Measurements from ENCODE around the gene RASSF10. TPM values are rescaled to one million over a fixed set of nuclear protein-coding genes. Genes with fewer than 3 reads are reported as not detected.

Gene RASSF10
- total RNA-seq, 1 experiment from 2014 or later = 2.4 TPM

DNA sequence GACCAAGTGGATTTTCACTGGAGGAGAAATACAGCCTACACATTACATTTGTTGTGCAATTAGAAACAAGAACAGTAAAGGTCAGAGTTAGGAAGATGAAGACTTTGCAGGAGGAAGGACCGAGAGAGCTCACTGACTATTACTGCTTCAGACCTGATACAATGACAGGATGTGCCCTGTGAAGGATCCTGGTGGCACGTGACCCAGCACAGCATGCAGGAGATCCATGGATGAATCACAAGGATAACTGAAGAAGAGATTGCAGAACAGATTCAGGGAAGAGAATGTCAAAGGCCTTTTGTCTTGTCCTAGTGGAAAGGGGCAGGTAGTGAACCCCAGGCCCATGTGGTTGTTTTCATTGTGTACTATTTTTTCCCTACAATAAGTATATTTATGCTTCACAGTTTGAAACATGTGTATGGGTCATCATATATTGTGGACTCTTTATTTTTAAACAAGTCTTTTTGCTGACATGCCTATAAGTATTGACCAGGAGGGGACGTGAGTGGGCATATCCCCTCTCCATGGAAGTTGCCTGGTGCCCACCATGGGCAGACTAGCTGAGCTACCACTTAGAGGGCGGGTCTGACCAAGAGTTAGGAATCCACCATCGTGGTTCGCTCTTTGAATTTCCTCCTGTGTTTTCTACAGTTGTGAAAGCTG lies 44.3 kb downstream of the RASSF10 start:
- H2BK12ac ChIP-seq (ENCODE audit: insufficient read length, low read depth, low read length) = no peak overlapping the region
- H3K56ac ChIP-seq (ENCODE audit: insufficient read length, low read depth, low read length) = no peak overlapping the region
- H3K27ac ChIP-seq (ENCODE audit: insufficient read length, low read depth, low read length) = no peak overlapping the region
- H4K8ac ChIP-seq (replicated peaks; ENCODE audit: insufficient read length, low read depth, low read length) = no peak overlapping the region
- H3K27ac Mint-ChIP-seq = no peak overlapping the region
- no peaks in the 10 kb centered on the region for H4K20me1 ChIP-seq (ENCODE audit: control insufficient read depth, insufficient read depth, insufficient read length)
- no peaks in the 10 kb centered on the region for H3K27me3 Mint-ChIP-seq (ENCODE audit: low read depth)
- H3K18ac ChIP-seq (ENCODE audit: insufficient read length, low read depth, low read length) = no peak overlapping the region
- no peak overlapping the region for H3K4ac ChIP-seq (ENCODE audit: low read depth, low read length)
- no peak overlapping the region for H2BK5ac ChIP-seq (ENCODE audit: insufficient read length, low read length)
- H3K36me3 Mint-ChIP-seq (ENCODE audit: insufficient read depth in 1 of 3, low read depth in 3 of 3) = peaks cover 0 to 8% (median 0%) of the 10 kb centered on the region in 3 experiments; a peak in 2 of 7 replicates
- no peaks in the 10 kb centered on the region for H3K23me2 ChIP-seq (ENCODE audit: insufficient read length, low read depth, low read length, poor library complexity, severe bottlenecking)
- H3T11ph ChIP-seq (ENCODE audit: low read length) = no peak overlapping the region
- H3K79me2 ChIP-seq (ENCODE audit: insufficient read depth, low read length) = no peaks in the 10 kb centered on the region
- no peak overlapping the region for H3K4me3 Mint-ChIP-seq
- no peak overlapping the region for H3K14ac ChIP-seq (ENCODE audit: insufficient read depth, low read length)
- H3K79me1 ChIP-seq (ENCODE audit: insufficient read depth, low read depth, low read length, poor library complexity, severe bottlenecking) = no peaks in the 10 kb centered on the region
- WGBS (ENCODE audit: extremely low coverage, insufficient read length, low lambda C conversion rate) = no CpG with 5 or more reads among the region's 6 CpGs
- no peak overlapping the region for H2BK15ac ChIP-seq (ENCODE audit: low read depth, low read length)
- no peak overlapping the region for H3K4me2 ChIP-seq (ENCODE audit: insufficient read depth, insufficient read length, low read length)
- H2BK120ac ChIP-seq (ENCODE audit: low read depth, low read length, poor library complexity, severe bottlenecking) = no peak overlapping the region
- H4K91ac ChIP-seq (ENCODE audit: insufficient read length, low read depth, low read length) = no peak overlapping the region
- H2BK20ac ChIP-seq (ENCODE audit: low read depth, low read length, poor library complexity, severe bottlenecking) = no peak overlapping the region
- H3K23ac ChIP-seq (ENCODE audit: insufficient read length, low read depth, low read length) = no peak overlapping the region
- no peak overlapping the region for H3K9ac ChIP-seq (ENCODE audit: extremely low read depth, insufficient read length, low read length)
- H2AK5ac ChIP-seq (ENCODE audit: insufficient read length, low read length) = no peak overlapping the region
- TF ChIP-seq, protein P1, sequence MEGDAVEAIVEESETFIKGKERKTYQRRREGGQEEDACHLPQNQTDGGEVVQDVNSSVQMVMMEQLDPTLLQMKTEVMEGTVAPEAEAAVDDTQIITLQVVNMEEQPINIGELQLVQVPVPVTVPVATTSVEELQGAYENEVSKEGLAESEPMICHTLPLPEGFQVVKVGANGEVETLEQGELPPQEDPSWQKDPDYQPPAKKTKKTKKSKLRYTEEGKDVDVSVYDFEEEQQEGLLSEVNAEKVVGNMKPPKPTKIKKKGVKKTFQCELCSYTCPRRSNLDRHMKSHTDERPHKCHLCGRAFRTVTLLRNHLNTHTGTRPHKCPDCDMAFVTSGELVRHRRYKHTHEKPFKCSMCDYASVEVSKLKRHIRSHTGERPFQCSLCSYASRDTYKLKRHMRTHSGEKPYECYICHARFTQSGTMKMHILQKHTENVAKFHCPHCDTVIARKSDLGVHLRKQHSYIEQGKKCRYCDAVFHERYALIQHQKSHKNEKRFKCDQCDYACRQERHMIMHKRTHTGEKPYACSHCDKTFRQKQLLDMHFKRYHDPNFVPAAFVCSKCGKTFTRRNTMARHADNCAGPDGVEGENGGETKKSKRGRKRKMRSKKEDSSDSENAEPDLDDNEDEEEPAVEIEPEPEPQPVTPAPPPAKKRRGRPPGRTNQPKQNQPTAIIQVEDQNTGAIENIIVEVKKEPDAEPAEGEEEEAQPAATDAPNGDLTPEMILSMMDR (conservative IDR thresholded peaks at IDR 0.05) = no peak
- no peaks in the 10 kb centered on the region for H3K9me3 ChIP-seq (ENCODE audit: control insufficient read depth, low read depth, low read length)
- peaks cover 8 to 13% of the 10 kb centered on the region in 2 experiments for H3K4me1 Mint-ChIP-seq
- no peaks in the 10 kb centered on the region for H3K27me3 ChIP-seq (ENCODE audit: insufficient read depth, low read length)
- no peak overlapping the region for H4K5ac ChIP-seq (ENCODE audit: insufficient read length, low read depth, low read length)
- no peak for DNase-seq
- peaks cover 0 to 13% of the 10 kb centered on the region in 2 experiments; a peak in 4 of 5 replicates for H3K9me3 Mint-ChIP-seq
- no peak overlapping the region for H2AFZ ChIP-seq (ENCODE audit: low read length)
- H3K4me1 ChIP-seq (ENCODE audit: insufficient read depth, low read length) = no peaks in the 10 kb centered on the region

Measured in H9 (cell line).